GM12891 (cell line): ENCODE data around the gene STARD13.

Experiments used
- POLR2A ChIP-seq: IDR thresholded peaks from 2 replicates; pipeline ENCODE4 v1.6.1; 2011; ENCODE audit warnings: low read depth, low read length, control low read depth
- POLR2AphosphoS5 ChIP-seq: IDR thresholded peaks from 2 replicates; pipeline ENCODE4 v1.6.1; 2011; ENCODE audit warnings: low read depth, low read length, control low read depth
- POU2F2 ChIP-seq: IDR thresholded peaks from 2 replicates; pipeline ENCODE4 v1.6.1; 2011; ENCODE audit warnings: low read depth, mild to moderate bottlenecking, control low read depth, low read length, moderate library complexity
- TAF1 ChIP-seq: IDR thresholded peaks from 2 replicates; pipeline ENCODE4 v1.6.1; 2011; ENCODE audit warnings: low read depth, low read length, control low read depth

DNA sequence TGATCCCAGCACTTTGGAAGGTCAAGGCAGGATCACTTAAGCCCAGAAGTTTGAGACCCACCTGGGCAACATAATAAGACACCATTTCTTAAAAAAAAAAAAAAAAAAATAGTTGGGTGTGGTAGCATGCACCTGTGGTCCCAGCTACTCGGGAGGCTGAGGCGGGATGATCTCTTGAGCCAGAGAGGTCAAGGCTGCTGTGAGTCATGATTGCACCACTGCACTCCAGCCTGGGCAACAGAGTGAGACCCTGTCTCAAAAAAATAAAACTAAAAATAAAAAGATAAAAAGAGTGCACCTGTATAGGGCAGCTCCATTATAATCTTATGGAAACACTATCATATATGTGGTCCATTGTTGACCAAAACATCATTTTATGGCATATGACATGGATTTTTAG, 25.5 kb upstream of the STARD13 start:
- TF ChIP-seq POLR2AphosphoS5 (no peak), POLR2A (no peak), TAF1 (no peak), POU2F2 (no peak)
